HG02885 (cell line): ENCODE measurements around the gene FUT6.
"Not testable (repeated sequence)": the region's sequence is repeated elsewhere in the genome, so short reads cannot be mapped to it uniquely, and the experiment has no call there.

Experiments used
- ATAC-seq: cut with Tn5 transposase; IDR thresholded peaks from one replicate; pipeline ENCODE4 v1.9.1; 2021; ENCODE audit warnings: mild to moderate bottlenecking; ENCODE audit not compliant: unreplicated experiment, poor library complexity

The FUT6 gene

GRCh38 chr19:5788422-5788821 lies 51.1 kb downstream of the FUT6 start:
- ATAC-seq = no peak

- no peak for ATAC-seq
These were observed 51.9 kb downstream of the FUT6 start for GRCh38 chr19:5787409-5788182.

- no peak for ATAC-seq
These were observed 52.7 kb downstream of the FUT6 start for GRCh38 chr19:5786593-5787408.

- ATAC-seq = no peak
These were observed 54.1 kb downstream of the FUT6 start for GRCh38 chr19:5785423-5785822.

- no peak for ATAC-seq
These were observed 54.8 kb downstream of the FUT6 start, which contains the start of gene PRR22 for GRCh38 chr19:5784581-5785147. TSS of gene PRR22 (minus strand) at chr19:5784746. CDS start at chr19:5784660, 86 bp downstream.

GRCh38 chr19:5782945-5783919 lies 56.3 kb downstream of the FUT6 start:
- ATAC-seq = no peak

- ATAC-seq = no peak
These were observed 57.2 kb downstream of the FUT6 start for GRCh38 chr19:5782322-5782721.

GRCh38 chr19:5780916-5781315 lies 58.6 kb downstream of the FUT6 start:
- not testable (repeated sequence) for ATAC-seq
